Measurements from ENCODE around the gene SHBG.

SHBG gene

GRCh38 chr17:7614425-7615264, 15.3 kb upstream of the SHBG start, which contains the start of gene FXR2:
TSS of gene FXR2 (minus strand) at chr17:7614897. CDS start at chr17:7614532, 365 bp downstream.
- Histone ChIP-seq H3K36me3 (ENCODE audit: low read length) (no peaks in the 10 kb centered on the region), H3K9me2 (replicated peaks; ENCODE audit: insufficient read depth, low read length) (no peaks in the 10 kb centered on the region), H3K4me2 (ENCODE audit: low read depth, low read length, poor library complexity, severe bottlenecking) (peak within 1 kb of the TSS; percentile 95), H2AFZ (ENCODE audit: low read depth, low read length, severe bottlenecking) (peak within 1 kb of the TSS; percentile 93), H3F3A (ENCODE audit: insufficient read depth) (no peaks in the 10 kb centered on the region), H3K4me3 (ENCODE audit: insufficient read depth, low read length, poor library complexity, severe bottlenecking) (peak within 1 kb of the TSS; percentile 68), H3K79me2 (ENCODE audit: insufficient read depth, low read length) (peaks cover 44% of the 10 kb centered on the region), H3K9me3 (ENCODE audit: insufficient read depth, low read length) (no peaks in the 10 kb centered on the region), H3K27ac (ENCODE audit: low read depth, low read length) (peak within 1 kb of the TSS; percentile 52), H4K20me1 (ENCODE audit: low read depth, low read length) (no peaks in the 10 kb centered on the region), H3K9ac (ENCODE audit: low read length) (peak within 1 kb of the TSS; percentile 81), H3K27me3 (ENCODE audit: low read length) (no peaks in the 10 kb centered on the region)
- TF ChIP-seq CTCF (IDR thresholded peaks at IDR 0.05; ENCODE audit: insufficient read depth, low read length, poor library complexity, severe bottlenecking): peak; percentile 67
- TF ChIP-seq EZH2phosphoT487 (conservative IDR thresholded peaks at IDR 0.05; ENCODE audit: low read length): no peak

- no peaks in the 10 kb centered on the region for H3K27me3 ChIP-seq (ENCODE audit: low read length)
- no peaks in the 10 kb centered on the region for H3K36me3 ChIP-seq (ENCODE audit: low read length)
- H3K9ac ChIP-seq (ENCODE audit: low read length): peak overlapping the region; percentile 59
- 0 out of 2 replicates have a peak overlapping the region, but pooled peaks have one; percentile 24 for H3K27ac ChIP-seq (ENCODE audit: low read depth, low read length)
- H3K4me3 ChIP-seq (ENCODE audit: insufficient read depth, low read length, poor library complexity, severe bottlenecking): peak overlapping the region; percentile 61
- TF ChIP-seq EZH2phosphoT487 (conservative IDR thresholded peaks at IDR 0.05; ENCODE audit: low read length) (no peak), CTCF (IDR thresholded peaks at IDR 0.05; ENCODE audit: insufficient read depth, low read length, poor library complexity, severe bottlenecking) (no peak)
- no peaks in the 10 kb centered on the region for H3F3A ChIP-seq (ENCODE audit: insufficient read depth)
- H3K4me2 ChIP-seq (ENCODE audit: low read depth, low read length, poor library complexity, severe bottlenecking): peak overlapping the region; percentile 63
- peaks cover 39% of the 10 kb centered on the region for H3K79me2 ChIP-seq (ENCODE audit: insufficient read depth, low read length)
- no peaks in the 10 kb centered on the region for H4K20me1 ChIP-seq (ENCODE audit: low read depth, low read length)
- H3K9me2 ChIP-seq (replicated peaks; ENCODE audit: insufficient read depth, low read length): no peaks in the 10 kb centered on the region
- no peaks in the 10 kb centered on the region for H3K9me3 ChIP-seq (ENCODE audit: insufficient read depth, low read length)
- H2AFZ ChIP-seq (ENCODE audit: low read depth, low read length, severe bottlenecking): peak overlapping the region; percentile 93
These were observed 14.6 kb upstream of the SHBG start for GRCh38 chr17:7615265-7615747.

GRCh38 chr17:7618608-7619007, 11.3 kb upstream of the SHBG start:
- H3F3A ChIP-seq (ENCODE audit: insufficient read depth): no peaks in the 10 kb centered on the region
- H3K36me3 ChIP-seq (ENCODE audit: low read length): no peaks in the 10 kb centered on the region
- no peaks in the 10 kb centered on the region for H3K27me3 ChIP-seq (ENCODE audit: low read length)
- H3K4me3 ChIP-seq (ENCODE audit: insufficient read depth, low read length, poor library complexity, severe bottlenecking): no peak overlapping the region
- TF ChIP-seq CTCF (IDR thresholded peaks at IDR 0.05; ENCODE audit: insufficient read depth, low read length, poor library complexity, severe bottlenecking): no peak
- no peak for TF ChIP-seq EZH2phosphoT487 (conservative IDR thresholded peaks at IDR 0.05; ENCODE audit: low read length)
- H3K9ac ChIP-seq (ENCODE audit: low read length): no peak overlapping the region
- H3K9me2 ChIP-seq (replicated peaks; ENCODE audit: insufficient read depth, low read length): no peaks in the 10 kb centered on the region
- H4K20me1 ChIP-seq (ENCODE audit: low read depth, low read length): no peaks in the 10 kb centered on the region
- H3K9me3 ChIP-seq (ENCODE audit: insufficient read depth, low read length): no peaks in the 10 kb centered on the region
- no peak overlapping the region for H2AFZ ChIP-seq (ENCODE audit: low read depth, low read length, severe bottlenecking)
- no peak overlapping the region for H3K4me2 ChIP-seq (ENCODE audit: low read depth, low read length, poor library complexity, severe bottlenecking)
- H3K79me2 ChIP-seq (ENCODE audit: insufficient read depth, low read length): peaks cover 7% of the 10 kb centered on the region
- H3K27ac ChIP-seq (ENCODE audit: low read depth, low read length): no peak overlapping the region

Data from SU-DHL-6 (cell line).